ENCODE measurements around the gene CPNE2. TPM values are rescaled to one million over a fixed set of nuclear protein-coding genes. Genes with fewer than 3 reads are reported as not detected.

CPNE2 gene
- total RNA-seq, 1 experiment from 2014 or later = 14.5 TPM

DNA sequence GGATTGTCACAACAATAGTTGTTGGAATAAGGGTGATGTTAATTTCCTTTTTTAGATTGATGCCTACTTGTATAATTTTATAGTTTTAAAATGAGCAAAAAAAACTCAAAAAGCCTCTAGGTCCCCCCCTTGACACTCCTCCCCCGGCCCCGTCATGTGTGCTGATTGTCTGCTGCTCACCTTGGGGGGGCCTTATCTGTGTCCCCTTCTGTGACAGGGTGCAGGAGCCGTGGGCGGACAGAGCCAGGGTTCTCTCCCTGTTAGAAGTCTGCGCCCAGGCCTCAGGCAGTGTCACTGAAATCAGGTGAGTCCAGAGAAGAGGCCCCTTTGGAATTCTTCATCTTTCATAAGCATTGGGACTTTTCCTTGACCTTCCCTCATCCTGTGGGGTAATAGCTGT is 27.4 kb upstream of the CPNE2 start:
- Histone ChIP-seq H3K9me2 (replicated peaks; ENCODE audit: low read length) (no peaks in the 10 kb centered on the region), H3K9ac (ENCODE audit: low read length) (no peak overlapping the region), H3K27me3 (ENCODE audit: low read length) (no peaks in the 10 kb centered on the region), H2AFZ (ENCODE audit: low read length) (no peak overlapping the region), H3K36me3 (ENCODE audit: low read depth, low read length) (no peaks in the 10 kb centered on the region), H3K9me3 (ENCODE audit: low read length) (no peaks in the 10 kb centered on the region), H3K4me2 (ENCODE audit: low read length) (no peak overlapping the region), H3F3A (ENCODE audit: low read length, unreplicated experiment) (no peaks in the 10 kb centered on the region), H3K4me1 (ENCODE audit: insufficient read depth, low read length) (0 out of 2 replicates have a peak, but pooled peaks cover 5% of the 10 kb centered on the region), H4K20me1 (ENCODE audit: low read length) (no peaks in the 10 kb centered on the region), H3K4me3 (ENCODE audit: low read length) (no peak overlapping the region), H3K79me2 (ENCODE audit: low read length) (no peaks in the 10 kb centered on the region), H3K27ac (ENCODE audit: low read length) (no peak overlapping the region)
- intact Hi-C loops (cut with micrococcal nuclease) = no loop called here
- ChIA-PET POLR2A (ENCODE audit: unreplicated experiment) (no interaction called here), CTCF (no interaction called here)
- TF ChIP-seq EZH2phosphoT487 (IDR thresholded peaks at IDR 0.05; ENCODE audit: borderline replicate concordance, low read length) (no peak), EZH2 (IDR thresholded peaks at IDR 0.05; ENCODE audit: low read length, unreplicated experiment) (no peak)
- TF ChIP-seq, protein P1, sequence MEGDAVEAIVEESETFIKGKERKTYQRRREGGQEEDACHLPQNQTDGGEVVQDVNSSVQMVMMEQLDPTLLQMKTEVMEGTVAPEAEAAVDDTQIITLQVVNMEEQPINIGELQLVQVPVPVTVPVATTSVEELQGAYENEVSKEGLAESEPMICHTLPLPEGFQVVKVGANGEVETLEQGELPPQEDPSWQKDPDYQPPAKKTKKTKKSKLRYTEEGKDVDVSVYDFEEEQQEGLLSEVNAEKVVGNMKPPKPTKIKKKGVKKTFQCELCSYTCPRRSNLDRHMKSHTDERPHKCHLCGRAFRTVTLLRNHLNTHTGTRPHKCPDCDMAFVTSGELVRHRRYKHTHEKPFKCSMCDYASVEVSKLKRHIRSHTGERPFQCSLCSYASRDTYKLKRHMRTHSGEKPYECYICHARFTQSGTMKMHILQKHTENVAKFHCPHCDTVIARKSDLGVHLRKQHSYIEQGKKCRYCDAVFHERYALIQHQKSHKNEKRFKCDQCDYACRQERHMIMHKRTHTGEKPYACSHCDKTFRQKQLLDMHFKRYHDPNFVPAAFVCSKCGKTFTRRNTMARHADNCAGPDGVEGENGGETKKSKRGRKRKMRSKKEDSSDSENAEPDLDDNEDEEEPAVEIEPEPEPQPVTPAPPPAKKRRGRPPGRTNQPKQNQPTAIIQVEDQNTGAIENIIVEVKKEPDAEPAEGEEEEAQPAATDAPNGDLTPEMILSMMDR (conservative IDR thresholded peaks at IDR 0.05; ENCODE audit: low read depth, low read length) = no peak
- DNase-seq = no peak
- no TSS peak for BruUV-seq (replicated peaks)
- ATAC-seq = no peak

DNA sequence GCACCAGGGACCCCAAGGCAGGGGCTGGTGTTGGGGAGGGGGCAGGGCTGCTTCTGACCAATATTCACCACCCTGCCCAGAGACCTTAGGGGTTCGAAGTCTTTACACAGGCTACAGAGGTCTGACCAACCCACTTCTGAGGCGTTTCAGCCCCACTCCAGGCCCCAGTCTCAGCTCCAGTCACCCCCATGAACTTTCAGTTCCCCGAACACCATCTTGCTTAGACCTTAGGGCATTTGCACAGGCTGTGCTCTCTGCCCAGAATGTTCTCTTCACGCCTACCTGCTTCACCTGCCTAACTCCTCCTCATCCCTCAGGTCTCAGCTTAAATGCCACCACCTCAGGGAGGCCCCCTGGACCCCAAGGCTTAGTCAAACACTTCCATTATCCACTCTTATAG is 25.8 kb upstream of the CPNE2 start:
- ATAC-seq (no peak), DNase-seq (no peak)
- H3K79me2 ChIP-seq (ENCODE audit: low read length) = no peaks in the 10 kb centered on the region
- H3K36me3 ChIP-seq (ENCODE audit: low read depth, low read length) = no peaks in the 10 kb centered on the region
- no peak overlapping the region for H3K27ac ChIP-seq (ENCODE audit: low read length)
- H3K9me2 ChIP-seq (replicated peaks; ENCODE audit: low read length) = no peaks in the 10 kb centered on the region
- H3K4me1 ChIP-seq (ENCODE audit: insufficient read depth, low read length) = no peaks in the 10 kb centered on the region; the same call in 1 of the 2 replicates
- no peaks in the 10 kb centered on the region for H3K9me3 ChIP-seq (ENCODE audit: low read length)
- H3K27me3 ChIP-seq (ENCODE audit: low read length) = no peaks in the 10 kb centered on the region
- H4K20me1 ChIP-seq (ENCODE audit: low read length) = no peaks in the 10 kb centered on the region
- no peak overlapping the region for H3K4me2 ChIP-seq (ENCODE audit: low read length)
- no TSS peak for BruUV-seq (replicated peaks)
- H2AFZ ChIP-seq (ENCODE audit: low read length) = no peak overlapping the region
- TF ChIP-seq EZH2phosphoT487 (IDR thresholded peaks at IDR 0.05; ENCODE audit: borderline replicate concordance, low read length) = no peak
- TF ChIP-seq, protein P1 (conservative IDR thresholded peaks at IDR 0.05; ENCODE audit: low read depth, low read length) = no peak
- TF ChIP-seq EZH2 (IDR thresholded peaks at IDR 0.05; ENCODE audit: low read length, unreplicated experiment) = no peak
- POLR2A ChIA-PET (ENCODE audit: unreplicated experiment) = no interaction called here
- intact Hi-C loops (cut with micrococcal nuclease) = no loop called here
- H3K4me3 ChIP-seq (ENCODE audit: low read length) = no peak overlapping the region
- CTCF ChIA-PET = no interaction called here
- no peaks in the 10 kb centered on the region for H3F3A ChIP-seq (ENCODE audit: low read length, unreplicated experiment)
- no peak overlapping the region for H3K9ac ChIP-seq (ENCODE audit: low read length)

DNA sequence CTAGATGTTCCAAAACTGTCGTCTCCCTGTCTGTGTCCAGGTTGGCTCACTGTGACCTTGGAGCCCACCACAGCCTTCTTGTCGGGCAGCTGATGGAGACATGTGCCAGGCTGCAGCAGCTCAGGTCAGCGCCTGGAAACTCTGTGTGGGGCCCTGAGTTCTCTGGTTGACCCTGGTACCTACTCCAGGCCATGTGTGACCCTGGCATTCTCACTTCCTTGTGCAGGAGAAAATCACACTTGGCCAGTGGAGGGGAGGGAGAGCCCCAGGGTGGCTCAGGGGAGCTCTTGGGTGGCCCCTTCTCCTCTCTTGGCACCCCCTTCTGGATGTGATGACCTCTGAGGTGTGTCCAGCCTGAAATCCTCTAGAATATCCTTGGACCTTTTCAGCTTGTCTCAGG is 25.0 kb upstream of the CPNE2 start:
- H3K36me3 ChIP-seq (ENCODE audit: low read depth, low read length) = no peaks in the 10 kb centered on the region
- no peak for ATAC-seq
- H3K4me2 ChIP-seq (ENCODE audit: low read length) = no peak overlapping the region
- H3K9ac ChIP-seq (ENCODE audit: low read length) = no peak overlapping the region
- no peaks in the 10 kb centered on the region for H4K20me1 ChIP-seq (ENCODE audit: low read length)
- TF ChIP-seq, protein P1 (conservative IDR thresholded peaks at IDR 0.05; ENCODE audit: low read depth, low read length) = no peak
- no peak for TF ChIP-seq EZH2 (IDR thresholded peaks at IDR 0.05; ENCODE audit: low read length, unreplicated experiment)
- no peak for TF ChIP-seq EZH2phosphoT487 (IDR thresholded peaks at IDR 0.05; ENCODE audit: borderline replicate concordance, low read length)
- no peak overlapping the region for H3K4me3 ChIP-seq (ENCODE audit: low read length)
- POLR2A ChIA-PET (ENCODE audit: unreplicated experiment) = no interaction called here
- no peaks in the 10 kb centered on the region for H3K79me2 ChIP-seq (ENCODE audit: low read length)
- H2AFZ ChIP-seq (ENCODE audit: low read length) = no peak overlapping the region
- no TSS peak for BruUV-seq (replicated peaks)
- peaks cover 7% of the 10 kb centered on the region; the same call in 1 of the 2 replicates for H3K4me1 ChIP-seq (ENCODE audit: insufficient read depth, low read length)
- no peaks in the 10 kb centered on the region for H3K9me2 ChIP-seq (replicated peaks; ENCODE audit: low read length)
- H3K27ac ChIP-seq (ENCODE audit: low read length) = no peak overlapping the region
- H3F3A ChIP-seq (ENCODE audit: low read length, unreplicated experiment) = no peaks in the 10 kb centered on the region
- CTCF ChIA-PET = no interaction called here
- no peaks in the 10 kb centered on the region for H3K27me3 ChIP-seq (ENCODE audit: low read length)
- intact Hi-C loops (cut with micrococcal nuclease) = no loop called here
- no peaks in the 10 kb centered on the region for H3K9me3 ChIP-seq (ENCODE audit: low read length)
- DNase-seq = no peak
